Activated gamma-delta T cell (primary cell): Measurements from ENCODE around the gene HERC6.
"Not testable (repeated sequence)": the region's sequence is repeated elsewhere in the genome, so short reads cannot be mapped to it uniquely, and the experiment has no call there.

ENCODE experiments used
- DNase-seq: peaks from one replicate; lab custom pipeline; 2025; lab: John Stamatoyannopoulos, UW
- total RNA-seq, 2 donors: gene quantifications; one replicate each; lab custom pipeline; 2026; lab: John Stamatoyannopoulos, UW

The HERC6 gene
- 27.9 to 34.7 reads per million in 2 donors for total RNA-seq

DNA sequence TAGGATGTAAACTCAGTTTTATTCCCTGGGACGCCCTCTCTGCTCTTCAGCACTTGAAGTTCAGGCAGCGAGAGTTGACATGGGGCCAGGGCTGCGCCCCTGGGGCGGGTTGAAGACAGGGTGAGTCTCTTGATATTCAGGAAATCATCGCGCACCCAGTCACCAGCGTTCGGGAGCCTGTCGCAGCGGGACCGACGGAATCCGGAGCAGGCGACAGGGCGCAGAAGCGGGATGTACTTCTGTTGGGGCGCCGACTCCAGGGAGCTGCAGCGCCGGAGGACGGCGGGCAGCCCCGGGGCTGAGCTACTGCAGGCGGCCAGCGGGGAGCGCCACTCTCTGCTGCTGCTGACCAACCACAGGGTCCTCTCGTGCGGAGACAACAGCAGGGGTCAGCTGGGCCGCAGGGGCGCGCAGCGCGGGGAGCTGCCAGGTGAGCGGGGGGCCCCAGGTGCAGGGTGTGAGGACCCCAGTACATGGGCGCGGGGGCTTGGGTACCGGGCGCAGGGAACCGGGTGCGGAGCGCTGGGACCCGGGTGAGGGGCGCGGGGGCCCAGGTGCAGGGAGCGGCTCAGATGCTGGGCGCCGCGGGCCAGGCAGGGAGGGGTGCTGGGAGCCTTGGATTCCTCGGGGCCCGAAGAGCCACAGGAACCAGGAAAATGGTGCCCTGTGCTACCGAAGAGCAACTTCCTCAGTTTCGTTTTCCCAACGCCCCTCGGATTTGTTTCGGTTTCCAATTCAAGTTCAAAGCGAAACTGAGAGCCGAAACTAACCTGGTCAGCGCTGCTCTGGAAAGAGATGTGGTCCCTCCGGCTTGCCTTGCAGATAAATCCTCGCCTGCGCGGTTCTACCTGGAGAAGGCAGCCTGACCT is at the start of gene HERC6:
Gene HERC6, plus strand, starts transcription at position 162 of the 869 bp plus-strand sequence. Its CDS starts 70 bp downstream, at position 232.
- DNase-seq = peak; percentile 33

DNA sequence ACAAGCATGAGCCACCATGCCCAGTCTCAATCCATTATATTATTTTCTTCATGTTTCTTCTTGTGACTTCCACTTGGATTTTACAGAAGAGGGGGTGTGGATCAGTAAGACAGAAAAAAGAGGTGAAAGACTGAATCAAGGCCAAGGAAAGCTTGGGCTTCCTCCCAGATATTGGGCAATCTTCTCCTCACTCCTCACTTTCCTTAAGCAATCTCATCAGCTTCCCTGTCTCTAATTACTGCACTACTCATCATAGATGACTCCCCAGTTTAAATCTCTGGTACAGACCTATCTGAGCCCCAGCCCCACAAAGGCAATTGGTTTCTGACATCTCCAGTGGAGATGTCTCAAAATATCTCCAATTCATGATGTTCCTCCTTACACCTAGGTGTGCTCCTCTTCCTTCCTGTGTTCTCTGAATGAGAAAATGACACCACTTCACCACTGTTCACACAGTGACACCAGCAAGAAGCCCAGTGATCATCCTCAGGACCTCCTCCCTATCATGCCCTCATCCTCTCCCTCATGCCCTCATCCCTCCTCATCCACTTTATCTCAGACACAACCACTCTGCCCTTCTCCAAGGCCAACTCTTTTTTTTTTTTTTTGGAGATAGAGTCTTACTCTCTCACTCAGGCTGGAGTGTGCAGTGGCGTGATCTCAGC is 44.8 kb upstream of the HERC6 start:
- no peak for DNase-seq

DNA sequence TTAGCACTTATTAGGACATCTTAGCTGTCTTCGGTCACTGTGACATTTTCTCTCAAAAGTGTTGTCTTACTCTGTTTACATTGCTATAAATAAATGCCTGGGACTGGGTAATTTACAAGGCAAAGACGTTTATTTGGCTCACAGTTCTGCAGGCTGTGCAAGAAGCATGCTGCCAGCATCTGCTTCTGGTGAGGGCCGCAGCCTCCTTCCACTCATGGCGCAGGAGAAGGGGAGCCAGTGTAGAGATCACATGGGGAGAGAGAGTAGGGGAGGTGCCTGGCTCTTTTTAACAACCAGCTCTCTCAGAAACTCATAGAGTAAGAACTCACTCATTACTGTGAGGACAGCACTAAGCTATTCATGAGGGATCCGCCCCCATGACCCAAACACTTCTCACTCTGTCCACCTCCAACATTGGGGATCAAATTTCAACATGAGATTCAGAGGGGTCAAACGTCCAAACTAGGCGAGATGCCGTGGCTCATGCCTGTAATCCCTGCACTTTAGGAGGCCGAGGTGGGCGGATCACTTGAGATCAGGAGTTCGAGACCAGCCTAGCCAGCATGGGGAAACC is 43.5 kb upstream of the HERC6 start:
- no peak for DNase-seq

DNA sequence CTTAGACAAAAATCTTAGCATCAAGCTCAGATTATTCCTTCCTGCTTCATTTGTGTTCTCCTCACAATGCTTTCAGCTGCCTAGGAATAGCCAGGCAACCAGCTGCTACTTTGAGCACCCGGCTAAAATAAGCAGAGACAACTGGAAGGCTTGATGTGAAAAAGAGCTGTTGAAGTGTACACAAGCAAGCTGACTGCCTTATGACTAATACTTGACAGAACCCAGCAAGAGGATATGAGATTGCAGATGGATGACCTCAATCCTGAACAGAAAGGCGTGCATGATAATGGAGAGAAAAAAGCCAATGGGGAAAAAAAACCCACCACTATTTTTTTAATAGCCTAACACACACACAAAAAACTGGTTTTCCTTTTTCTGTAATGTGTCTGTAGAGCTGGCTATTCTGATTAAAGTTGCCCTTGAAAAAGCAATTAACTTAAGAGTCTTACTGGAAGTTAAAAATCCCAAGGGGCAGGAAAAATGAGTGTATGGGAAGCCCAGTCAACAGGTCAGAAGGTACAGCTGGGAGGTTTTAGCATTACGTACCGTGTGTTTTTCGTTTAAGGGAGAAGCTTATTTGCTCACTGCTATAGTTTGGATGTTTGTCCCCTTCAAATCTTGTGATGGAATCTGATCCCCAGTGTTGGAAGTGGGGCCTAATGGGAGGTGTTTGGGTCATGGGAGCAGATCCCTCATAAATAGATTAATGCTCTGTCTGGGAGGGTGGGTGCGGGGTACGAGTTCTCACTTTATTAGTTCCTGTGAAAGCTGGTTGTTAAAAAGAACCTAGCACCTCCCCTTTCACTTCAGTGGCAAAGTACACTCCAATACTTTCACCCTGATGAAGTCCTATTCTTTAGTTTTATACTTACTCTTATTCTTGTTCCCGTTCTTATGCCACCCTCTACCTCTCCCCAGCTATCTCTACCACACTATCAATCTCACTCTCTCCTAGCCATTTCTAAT is 37.1 kb upstream of the HERC6 start:
- DNase-seq = no peak

DNA sequence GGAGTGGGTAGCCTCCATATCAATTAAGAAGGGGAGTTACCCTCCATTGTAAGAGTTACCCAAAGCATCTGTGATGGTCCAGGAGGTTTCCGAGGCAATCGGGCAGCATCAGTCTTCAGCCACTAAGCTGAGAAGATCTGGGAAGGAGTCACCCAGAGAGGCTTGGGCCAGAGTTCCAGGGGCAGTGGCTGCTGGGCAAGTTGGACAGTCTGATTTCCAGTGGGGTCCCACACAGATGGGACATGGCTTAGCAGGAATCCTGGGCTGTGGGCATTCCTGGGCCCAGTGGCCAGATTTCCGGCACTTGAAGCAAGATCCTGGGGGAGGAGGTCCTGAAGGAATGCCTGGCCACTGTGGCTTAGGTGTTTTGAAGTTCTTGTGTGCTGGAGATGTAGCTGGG is 31.8 kb upstream of the HERC6 start:
- DNase-seq = not testable (repeated sequence)

DNA sequence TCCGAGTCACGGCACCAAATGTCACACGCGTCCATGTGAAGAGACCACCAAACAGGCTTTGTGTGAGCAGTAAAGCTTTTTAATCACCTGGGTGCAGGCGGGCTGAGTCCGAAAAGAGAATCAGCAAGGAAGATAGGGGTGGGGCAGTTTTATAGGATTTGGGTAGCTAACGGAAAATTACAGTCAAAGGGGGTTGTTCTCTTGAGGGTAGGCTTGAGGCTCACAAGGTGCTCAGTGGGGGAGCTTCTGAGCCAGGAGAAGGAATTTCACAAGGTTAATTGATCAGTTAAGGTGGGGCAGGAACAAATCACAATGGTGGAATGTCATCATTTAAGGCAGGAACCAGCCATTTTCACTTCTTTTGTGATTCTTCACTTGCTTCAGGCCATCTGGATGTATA is 29.9 kb upstream of the HERC6 start:
- not testable (repeated sequence) for DNase-seq

DNA sequence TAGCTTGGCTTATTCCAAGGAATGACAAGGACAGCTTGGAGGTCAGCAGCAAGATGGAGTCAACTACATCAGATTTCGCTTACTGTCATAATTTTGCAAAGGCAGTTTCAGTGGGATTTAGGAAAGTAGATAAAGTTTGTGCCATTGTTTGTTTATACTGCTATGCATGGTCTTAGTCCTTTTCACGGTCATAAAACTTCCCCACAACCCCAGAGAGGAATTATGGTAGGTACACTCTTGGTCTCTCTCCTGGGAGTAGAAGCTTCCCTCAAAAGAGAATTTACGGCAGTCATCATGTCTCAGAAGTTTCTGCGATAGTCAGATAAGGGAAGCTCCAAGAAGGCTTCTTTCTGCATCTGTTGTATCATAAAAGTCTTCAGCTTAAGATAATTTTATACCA is 27.9 kb upstream of the HERC6 start:
- DNase-seq = no peak

DNA sequence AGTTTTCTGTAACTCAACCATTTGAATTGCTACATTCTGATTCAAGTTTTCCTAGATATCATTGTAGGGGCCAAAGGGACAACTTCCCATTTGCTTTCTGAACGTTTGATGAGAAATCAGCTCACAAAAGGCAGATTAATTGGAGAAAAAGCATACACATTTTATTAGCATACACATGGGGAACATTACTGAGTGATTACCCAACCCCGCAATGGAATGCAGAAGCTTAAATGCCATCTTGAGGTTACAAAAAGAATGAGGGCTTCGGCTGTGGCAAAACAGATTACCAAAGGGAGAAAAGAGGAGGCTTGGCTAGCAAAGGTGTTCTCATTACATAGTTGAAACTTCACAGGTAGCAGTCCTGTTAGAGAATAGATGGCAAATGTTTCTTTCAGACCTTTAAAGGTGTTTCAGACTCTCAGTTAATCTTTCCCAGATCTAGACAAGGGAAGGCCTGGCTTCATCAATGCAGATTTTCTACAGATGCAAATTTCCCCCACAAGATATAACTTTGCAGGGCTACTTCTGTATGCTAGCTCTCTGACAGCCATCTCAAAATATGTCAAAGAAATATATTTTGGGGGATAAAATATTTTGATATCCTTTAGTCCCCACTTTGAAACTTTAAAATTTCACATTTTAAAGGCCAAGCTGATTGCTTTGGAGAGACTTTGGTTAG is 26.5 kb upstream of the HERC6 start:
- DNase-seq = no peak

DNA sequence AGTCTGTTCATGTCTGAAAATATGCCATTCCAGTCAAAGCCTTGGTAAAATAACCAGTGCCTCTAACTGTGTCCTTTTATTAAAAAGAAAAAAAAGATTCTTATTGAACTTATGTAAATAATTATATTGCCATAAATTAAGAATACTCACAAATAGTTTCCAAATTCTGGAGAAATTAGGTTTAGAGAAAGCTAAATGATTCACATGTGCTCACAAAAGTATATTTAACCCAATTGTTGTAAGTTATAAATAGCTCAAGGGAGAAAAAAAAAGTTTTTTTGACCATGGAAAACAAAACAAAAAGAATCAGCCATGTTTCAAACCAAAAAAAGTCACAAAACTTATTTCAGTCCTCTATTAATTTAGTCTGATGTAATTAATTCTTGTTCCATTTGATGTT is 25.3 kb upstream of the HERC6 start:
- DNase-seq = no peak

DNA sequence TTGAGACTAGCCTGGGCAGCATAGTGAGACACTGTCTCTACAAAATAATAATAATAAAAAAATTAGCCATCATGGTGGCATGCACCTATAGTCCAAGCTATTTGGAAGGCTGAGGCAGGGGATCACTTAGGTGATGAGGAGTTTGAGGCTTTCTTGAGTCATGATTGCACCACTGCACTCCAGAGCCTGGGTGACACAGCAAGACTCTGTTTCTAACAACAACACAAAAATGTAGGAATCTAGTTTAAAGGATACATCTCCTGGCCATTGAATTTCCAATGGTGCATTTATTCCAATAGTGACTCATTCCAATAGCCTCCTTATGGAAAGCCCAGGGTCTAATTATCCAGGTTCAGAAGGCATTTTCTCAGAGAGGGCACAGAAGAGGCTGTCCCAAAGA is 21.9 kb upstream of the HERC6 start:
- DNase-seq = no peak

DNA sequence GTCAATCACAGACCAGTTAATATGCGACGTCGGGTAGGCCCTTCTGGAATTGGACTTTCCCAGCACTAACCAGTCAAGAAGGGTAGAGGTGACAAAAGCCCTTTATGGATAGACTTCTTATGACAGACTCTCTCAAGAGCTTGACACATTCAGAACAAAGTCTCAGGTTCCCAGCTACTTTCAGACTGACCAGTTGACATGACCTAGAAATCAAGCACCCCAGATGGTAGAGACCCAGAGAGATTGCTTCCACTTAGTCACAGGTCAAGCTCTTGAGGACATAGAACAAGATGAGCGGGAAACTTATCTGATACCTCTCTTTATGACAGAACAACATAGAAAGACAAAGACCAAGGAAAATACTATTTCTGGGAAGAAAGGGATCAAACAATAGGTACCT is 21.4 kb upstream of the HERC6 start:
- no peak for DNase-seq

DNA sequence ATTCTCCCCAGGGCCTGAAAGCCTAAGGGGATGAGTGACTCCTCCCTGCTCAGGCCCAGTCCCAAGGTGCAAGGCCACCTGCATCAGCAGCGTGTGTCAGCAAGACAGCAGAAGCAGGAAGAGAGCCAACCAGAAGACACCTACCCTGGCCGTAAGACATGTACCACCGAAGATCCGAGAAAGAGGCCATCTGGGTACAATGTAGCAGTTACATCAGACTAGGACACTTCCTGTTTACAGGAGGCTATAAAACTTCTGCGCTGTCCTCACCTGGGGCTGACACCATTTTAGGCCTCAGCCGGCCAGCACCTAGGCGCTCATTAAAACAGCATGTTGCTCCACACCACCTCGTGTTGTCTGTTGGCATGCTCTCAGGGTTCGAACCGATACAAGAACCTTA is 19.1 kb upstream of the HERC6 start:
- no peak for DNase-seq

DNA sequence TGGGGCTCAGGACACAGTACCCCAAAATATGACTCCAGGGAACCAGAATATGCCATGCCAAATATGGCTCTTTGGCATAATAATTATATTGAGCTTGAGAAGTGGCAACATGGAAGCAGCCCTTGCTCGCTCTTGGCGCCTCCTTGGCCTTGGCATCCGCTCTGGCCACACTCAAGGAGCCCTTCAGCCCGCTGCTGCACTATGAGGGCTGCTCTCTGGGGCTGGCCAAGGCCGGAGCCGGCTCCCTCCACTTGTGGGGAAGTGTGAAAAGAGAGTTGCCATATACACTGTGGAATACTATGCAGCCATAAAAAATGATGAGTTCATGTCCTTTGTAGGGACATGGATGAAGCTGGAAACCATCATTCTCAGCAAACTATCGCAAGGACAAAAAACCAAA is 18.4 kb upstream of the HERC6 start:
- no peak for DNase-seq

DNA sequence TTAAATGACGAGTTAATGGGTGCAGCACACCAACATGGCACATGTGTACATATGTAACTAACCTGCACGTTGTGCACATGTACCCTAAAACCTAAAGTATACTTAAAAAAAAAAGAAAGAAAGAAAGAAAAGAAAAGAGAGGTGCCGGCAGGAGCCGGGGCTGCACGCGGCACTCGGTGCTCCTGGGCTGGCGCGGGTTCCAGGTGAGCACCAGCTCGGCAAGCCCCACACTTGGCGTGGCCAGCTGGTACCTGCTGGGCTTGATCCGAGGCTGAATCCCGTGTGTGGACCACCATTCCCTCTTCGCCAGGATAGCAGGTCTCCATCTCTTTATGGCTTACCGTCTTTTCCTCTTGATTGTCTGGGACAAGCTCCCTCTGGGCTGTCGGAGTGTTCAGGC is 17.9 kb upstream of the HERC6 start:
- no peak for DNase-seq

DNA sequence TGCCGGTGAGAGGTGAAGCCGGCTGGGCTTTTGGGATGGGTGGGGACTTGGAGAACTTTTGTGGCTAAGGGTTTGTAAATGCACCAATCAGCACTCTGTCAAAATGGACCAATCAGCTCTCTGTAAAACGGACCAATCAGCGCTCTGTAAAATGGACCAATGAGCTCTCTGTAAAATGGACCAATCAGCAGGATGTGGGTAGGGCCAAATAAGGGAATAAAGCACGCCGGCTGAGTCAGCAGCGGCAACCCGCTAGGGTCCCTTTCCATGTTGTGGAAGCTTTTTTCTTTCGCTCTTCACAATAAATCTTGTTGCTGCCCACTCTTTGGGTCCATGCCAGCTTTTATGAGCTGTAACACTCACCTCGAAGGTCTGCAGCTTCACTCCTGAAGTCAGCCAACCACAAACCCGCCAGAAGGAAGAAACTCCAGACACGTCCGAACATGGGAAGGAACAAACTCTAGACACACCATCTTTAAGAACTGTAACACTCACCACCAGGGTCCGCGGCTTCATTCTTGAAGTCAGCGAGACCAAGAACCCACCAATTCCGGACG is 17.4 kb upstream of the HERC6 start:
- DNase-seq = not testable (repeated sequence)

DNA sequence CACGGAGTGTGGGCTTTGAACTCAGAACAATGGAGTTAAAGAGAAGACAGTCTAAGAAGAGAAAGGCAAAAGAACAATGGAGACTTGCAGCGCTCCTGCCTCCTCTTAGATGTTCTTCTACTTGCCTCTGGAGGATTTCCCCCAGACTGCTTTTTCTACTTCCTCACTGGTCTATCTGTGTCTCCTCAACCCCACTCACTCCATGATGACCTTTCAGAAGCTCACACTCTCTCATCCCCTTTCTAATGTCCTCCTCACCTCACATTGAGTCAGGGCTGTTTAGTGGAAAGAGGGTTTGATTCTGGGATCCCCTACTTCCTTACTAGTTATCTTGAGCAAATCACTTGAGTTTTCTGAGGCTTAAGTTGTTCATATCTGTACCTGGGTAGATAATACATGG is 12.2 kb upstream of the HERC6 start:
- no peak for DNase-seq

DNA sequence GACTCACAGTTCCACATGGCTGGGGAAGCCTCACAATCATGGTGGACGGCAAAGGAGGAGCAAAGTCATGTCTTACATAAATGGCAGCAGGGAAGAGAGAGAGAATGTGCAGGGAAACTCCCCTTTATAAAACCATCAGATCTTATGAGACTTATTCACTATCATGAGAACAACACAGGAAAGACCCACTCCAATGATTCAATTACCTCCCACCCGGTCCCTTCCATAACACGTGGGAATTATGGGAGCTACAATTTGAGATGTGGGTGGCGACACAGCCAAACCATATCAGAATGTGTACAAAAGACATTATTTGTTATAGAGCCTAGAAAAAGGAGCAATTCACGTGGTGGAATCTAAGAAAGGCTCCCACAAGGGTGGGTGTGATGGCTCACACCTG is 10.8 kb upstream of the HERC6 start:
- no peak for DNase-seq

DNA sequence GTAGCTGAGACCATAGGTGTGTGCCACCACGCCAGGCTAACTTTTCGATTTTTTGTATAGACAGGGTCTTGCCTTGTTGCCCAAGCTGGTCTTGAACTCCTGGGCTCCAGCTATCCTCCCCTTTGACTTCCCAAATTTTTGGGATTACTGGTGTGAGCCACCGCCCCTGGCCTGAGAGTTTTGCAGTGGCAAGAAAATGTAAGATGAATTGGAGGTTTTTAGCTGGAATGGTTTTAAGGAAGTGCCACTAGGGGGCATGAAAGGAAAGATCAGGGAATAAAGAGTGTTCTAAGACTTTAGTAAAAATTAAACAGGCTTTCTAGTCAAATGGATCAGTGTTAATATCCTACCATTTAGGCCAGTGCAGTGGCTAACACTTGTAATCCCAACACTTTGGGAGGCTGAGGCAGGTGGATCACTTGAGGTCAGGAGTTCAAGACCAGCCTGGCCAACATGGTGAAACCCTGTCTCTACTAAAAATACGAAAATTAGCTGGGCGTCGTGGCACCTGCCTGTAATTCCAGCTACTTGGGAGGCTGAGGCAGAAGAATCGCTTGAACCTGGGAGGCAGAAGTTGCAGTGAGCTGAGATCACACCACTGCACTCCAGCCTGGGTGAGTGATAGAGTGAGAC is 9.4 kb upstream of the HERC6 start:
- DNase-seq = not testable (repeated sequence)

DNA sequence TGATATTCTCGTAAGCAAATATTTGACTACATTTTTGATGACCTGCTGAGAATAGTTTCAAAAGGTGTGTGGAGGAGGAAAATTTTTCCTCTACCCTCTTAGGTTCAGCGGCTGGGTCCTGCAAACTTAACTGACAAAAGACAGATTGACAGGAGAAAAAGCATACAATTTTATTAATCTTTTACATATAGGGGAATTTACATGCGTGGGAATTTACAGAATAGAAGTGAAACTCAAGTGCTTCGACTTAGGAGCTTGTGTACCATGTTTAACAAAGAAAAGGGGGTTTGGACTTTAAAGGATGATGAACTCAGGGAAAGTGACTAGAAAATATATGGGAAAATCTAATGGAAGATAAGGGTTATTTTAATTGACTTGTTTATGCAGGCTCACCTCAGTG is 2.5 kb downstream of the HERC6 start:
- DNase-seq = no peak

DNA sequence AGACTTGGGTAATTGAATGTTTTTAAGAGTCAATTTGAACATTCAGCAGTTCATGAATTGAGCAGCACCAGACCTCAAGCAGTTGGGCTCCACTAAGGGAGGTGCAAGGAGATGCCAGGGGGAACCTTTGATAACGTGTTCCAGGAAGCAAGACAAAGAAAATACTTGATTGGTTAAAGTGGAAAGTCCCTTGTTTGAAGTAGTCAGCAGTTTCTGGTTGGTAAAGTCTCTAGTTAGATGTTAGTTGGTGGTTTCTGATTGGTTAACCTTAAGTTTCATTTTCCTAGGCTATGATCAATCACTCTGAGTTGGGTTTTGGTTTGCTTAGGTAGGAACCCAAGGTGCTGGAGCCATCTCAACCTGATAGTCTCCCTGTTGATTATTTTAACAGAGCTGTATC is 4.0 kb downstream of the HERC6 start:
- DNase-seq = no peak
